ENCODE results near the gene COX7B.
"Not testable (repeated sequence)": the region's sequence is repeated elsewhere in the genome, so short reads cannot be mapped to it uniquely, and the experiment has no call there.

COX7B gene, protein sequence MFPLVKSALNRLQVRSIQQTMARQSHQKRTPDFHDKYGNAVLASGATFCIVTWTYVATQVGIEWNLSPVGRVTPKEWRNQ

DNA sequence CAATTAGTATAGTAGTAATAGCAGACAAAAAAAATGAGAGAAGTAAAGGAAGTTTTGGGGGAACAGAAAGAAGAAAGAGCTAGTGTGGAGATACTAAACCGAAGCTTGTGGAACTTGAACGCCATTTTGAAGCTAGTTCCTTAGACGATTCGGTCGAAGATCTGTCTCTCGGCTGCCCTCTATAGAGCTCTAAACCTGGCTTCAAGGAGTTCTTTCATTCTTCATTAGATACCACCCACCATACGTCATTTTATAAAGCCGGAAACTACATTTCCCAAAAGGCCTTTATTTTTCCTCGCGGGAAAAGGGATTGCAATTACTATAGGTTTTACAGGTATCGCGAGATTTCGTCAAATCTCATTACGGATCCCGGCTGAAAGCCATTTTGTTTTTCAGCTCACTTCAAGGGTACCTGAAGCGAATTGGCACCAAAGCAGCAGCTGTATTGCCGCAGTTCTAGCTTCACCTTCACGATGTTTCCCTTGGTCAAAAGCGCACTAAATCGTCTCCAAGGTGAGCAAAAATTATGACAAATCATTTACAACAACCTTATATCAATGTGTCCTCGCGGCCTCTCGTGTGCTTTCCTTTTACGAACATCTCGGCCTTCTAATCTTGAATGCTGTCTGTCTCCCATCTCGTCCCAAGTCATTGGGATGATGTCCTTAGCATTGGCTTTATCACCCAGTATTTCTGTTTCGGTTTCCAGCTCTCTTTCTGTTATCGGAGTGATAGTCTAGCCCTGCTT, at the start of gene COX7B:
Gene COX7B, plus strand, starts transcription at position 388 of the 748 bp plus-strand sequence. Its CDS starts 86 bp downstream, at position 474.
- peak within 1 kb of the TSS; percentile 71 for H3K4me3 ChIP-seq (ENCODE audit: low read depth, low read length)
- H3K9me3 ChIP-seq (ENCODE audit: severe bottlenecking), result peaks cover 4% of the 10 kb centered on the region
- no peaks in the 10 kb centered on the region for H3K36me3 ChIP-seq
- H3K27ac ChIP-seq, result peak within 1 kb of the TSS; percentile 61
- H3K27me3 ChIP-seq (ENCODE audit: insufficient read depth, low read depth, severe bottlenecking), result peaks cover 8% of the 10 kb centered on the region
- TF ChIP-seq, protein P1, sequence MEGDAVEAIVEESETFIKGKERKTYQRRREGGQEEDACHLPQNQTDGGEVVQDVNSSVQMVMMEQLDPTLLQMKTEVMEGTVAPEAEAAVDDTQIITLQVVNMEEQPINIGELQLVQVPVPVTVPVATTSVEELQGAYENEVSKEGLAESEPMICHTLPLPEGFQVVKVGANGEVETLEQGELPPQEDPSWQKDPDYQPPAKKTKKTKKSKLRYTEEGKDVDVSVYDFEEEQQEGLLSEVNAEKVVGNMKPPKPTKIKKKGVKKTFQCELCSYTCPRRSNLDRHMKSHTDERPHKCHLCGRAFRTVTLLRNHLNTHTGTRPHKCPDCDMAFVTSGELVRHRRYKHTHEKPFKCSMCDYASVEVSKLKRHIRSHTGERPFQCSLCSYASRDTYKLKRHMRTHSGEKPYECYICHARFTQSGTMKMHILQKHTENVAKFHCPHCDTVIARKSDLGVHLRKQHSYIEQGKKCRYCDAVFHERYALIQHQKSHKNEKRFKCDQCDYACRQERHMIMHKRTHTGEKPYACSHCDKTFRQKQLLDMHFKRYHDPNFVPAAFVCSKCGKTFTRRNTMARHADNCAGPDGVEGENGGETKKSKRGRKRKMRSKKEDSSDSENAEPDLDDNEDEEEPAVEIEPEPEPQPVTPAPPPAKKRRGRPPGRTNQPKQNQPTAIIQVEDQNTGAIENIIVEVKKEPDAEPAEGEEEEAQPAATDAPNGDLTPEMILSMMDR (IDR thresholded peaks at IDR 0.05; ENCODE audit: low read depth, low read length), result peak; percentile 45; the same call in 1 of the 2 replicates
- DNase-seq, result peak; percentile 62

DNA sequence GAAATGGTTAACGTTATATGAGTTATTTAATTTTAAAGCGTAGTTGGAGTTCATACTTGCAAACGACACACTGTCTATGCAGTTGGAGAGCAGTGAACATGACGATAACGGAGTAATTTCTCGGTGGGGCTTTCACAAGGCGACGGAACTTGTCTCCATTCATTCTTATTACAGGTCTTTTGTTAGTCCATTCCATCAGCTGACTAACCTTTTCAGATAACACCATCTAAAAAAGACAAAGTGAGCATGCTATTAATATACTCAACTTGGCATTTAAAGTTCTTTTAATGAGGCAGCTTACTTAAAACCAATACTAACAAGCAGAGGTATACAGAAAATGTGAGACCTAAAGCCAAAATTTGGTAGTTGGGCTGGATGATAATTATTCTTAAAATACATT, 23.9 kb upstream of the COX7B start:
- H3K27ac ChIP-seq, result no peak overlapping the region
- peaks cover 5% of the 10 kb centered on the region for H3K36me3 ChIP-seq
- DNase-seq, result no peak
- no peaks in the 10 kb centered on the region for H3K9me3 ChIP-seq (ENCODE audit: severe bottlenecking)
- TF ChIP-seq, protein P1 (IDR thresholded peaks at IDR 0.05; ENCODE audit: low read depth, low read length), result no peak
- no peaks in the 10 kb centered on the region for H3K27me3 ChIP-seq (ENCODE audit: insufficient read depth, low read depth, severe bottlenecking)
- H3K4me3 ChIP-seq (ENCODE audit: low read depth, low read length), result no peak overlapping the region

DNA sequence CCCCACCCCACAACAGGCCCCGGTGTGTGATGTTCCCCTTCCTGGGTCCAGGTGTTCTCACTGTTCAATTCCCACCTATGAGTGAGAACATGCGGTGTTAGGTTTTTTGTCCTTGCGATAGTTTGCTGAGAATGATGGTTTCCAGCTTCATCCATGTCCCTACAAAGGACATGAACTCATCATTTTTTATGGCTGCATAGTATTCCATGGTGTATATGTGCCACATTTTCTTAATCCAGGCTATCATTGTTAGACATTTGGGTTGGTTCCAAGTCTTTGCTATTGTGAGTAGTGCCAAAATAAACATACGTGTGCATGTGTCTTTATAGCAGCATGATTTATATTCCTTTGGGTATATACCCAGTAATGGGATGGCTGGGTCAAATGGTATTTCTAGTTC, 17.9 kb upstream of the COX7B start:
- not testable (repeated sequence) for H3K27me3 ChIP-seq (ENCODE audit: insufficient read depth, low read depth, severe bottlenecking); H3K9me3 ChIP-seq (ENCODE audit: severe bottlenecking); H3K27ac ChIP-seq; H3K4me3 ChIP-seq (ENCODE audit: low read depth, low read length); DNase-seq; H3K36me3 ChIP-seq

DNA sequence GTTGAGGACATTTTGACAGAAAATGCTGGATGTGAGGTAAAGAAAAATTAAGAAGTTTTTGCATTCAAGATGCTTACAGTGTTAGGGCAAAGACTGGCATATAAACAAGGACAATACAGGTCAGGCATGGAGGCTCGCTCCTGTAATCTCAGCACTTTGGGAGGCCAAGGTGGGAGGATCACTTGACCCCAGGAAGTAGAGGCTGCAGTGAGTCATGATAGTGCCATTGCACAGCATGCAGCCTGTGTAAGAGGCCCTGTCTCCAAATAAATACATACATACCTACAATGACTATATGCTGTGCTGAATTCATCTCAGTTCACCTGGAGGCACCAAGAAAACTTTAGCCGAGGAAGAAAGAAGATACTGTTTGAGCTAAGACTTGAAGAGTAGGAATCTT, 6.4 kb upstream of the COX7B start:
- no peak for DNase-seq
- TF ChIP-seq, protein P1 (IDR thresholded peaks at IDR 0.05; ENCODE audit: low read depth, low read length), result no peak
- no peak overlapping the region for H3K4me3 ChIP-seq (ENCODE audit: low read depth, low read length)
- H3K27me3 ChIP-seq (ENCODE audit: insufficient read depth, low read depth, severe bottlenecking), result peaks cover 8% of the 10 kb centered on the region
- no peaks in the 10 kb centered on the region for H3K9me3 ChIP-seq (ENCODE audit: severe bottlenecking)
- no peaks in the 10 kb centered on the region; the same call in 1 of the 2 replicates for H3K36me3 ChIP-seq
- H3K27ac ChIP-seq, result no peak overlapping the region

DNA sequence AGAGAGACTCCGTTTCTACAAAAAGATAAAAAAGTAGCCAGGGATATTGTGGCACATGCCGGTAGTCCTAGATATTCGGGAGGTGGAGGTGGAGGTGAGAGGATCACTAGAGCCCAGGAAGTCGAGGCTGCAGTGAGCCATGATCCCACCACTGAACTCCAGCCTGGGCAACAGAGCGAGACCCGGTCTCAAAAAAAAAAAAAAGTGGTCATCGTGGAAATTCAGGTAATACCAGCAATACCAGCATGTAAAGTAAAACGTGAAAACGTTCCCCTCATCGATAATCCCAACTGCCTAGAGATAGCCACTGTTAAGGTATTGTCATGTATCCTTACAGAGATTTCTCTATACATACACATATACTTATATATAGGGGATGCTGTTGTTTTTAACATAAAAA, 5.6 kb upstream of the COX7B start:
- Histone ChIP-seq H3K27ac (no peak overlapping the region), H3K36me3 (no peaks in the 10 kb centered on the region; the same call in 1 of the 2 replicates), H3K27me3 (ENCODE audit: insufficient read depth, low read depth, severe bottlenecking) (peaks cover 8% of the 10 kb centered on the region), H3K4me3 (ENCODE audit: low read depth, low read length) (no peak overlapping the region), H3K9me3 (ENCODE audit: severe bottlenecking) (peaks cover 2% of the 10 kb centered on the region)
- DNase-seq, result no peak
- TF ChIP-seq, protein P1 (IDR thresholded peaks at IDR 0.05; ENCODE audit: low read depth, low read length), result no peak

DNA sequence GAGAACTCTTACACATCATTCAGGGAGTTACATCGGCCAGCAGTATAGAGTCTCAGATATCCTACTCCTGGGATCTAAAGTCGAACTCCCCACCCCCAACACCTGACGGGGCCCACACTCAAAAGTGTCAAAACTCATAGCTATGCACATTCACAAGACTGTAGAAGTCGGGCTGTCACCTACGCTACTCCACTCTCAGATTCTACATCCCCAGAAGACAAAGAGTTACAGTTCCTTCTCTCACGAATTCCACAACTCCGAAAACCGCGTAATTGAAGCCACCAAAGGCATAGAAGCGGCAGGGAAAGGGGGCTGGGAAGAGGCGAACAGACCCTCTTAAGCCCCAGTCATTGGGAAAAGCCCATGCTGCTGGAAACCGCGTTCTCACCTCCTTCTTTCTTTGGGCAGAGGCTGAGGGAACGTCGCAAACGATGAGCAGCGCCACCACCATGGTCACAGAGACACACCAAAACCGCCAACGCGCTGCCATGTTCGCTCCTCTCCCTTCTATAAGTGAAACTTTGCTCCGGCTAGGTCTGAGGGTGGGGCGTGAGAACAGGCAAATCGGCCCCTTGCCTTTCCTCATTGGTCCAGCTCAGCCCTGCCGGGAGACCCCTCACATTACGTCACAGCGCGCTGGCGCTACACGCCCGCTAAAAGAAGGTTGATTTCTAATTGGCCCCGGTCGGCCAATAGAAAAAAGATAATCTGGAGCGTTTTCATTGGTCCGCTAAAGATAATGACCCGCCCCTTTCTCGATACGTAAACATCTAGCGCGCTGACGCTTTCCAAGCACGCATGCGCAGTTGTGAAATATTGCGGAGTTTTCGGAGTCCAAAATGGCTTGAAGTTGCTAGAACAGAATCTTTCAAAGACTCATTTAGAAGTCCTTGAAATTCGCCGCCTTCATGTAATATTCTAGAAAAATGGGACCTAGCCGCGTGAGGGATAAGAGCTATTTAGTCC, 4.1 kb upstream of the COX7B start, which contains the start of gene MAGT1:
Gene MAGT1, minus strand, starts transcription at position 515 of the 966 bp plus-strand sequence. Its CDS starts 25 bp downstream, at position 490.
- H3K4me3 ChIP-seq (ENCODE audit: low read depth, low read length), result peak within 1 kb of the TSS; percentile 63
- peak within 1 kb of the TSS; percentile 84 for H3K27ac ChIP-seq
- peak; percentile 92 for DNase-seq

More for the DNA sequence above, 4.1 kb upstream of the COX7B start, which contains the start of gene MAGT1:
- H3K36me3 ChIP-seq, result no peaks in the 10 kb centered on the region; the same call in 1 of the 2 replicates
- peaks cover 4% of the 10 kb centered on the region for H3K9me3 ChIP-seq (ENCODE audit: severe bottlenecking)
- TF ChIP-seq, protein P1 (IDR thresholded peaks at IDR 0.05; ENCODE audit: low read depth, low read length), result no peak
- H3K27me3 ChIP-seq (ENCODE audit: insufficient read depth, low read depth, severe bottlenecking), result peaks cover 8% of the 10 kb centered on the region
